HUES48 (cell line): ENCODE data around the gene NINL.

Source experiments
- H3K27ac ChIP-seq: one replicate; pipeline ENCODE4 v1.7.0; 2013; ENCODE audit warnings: low read depth, low read length, inconsistent platforms
- H3K27me3 ChIP-seq: 2 replicates; pipeline ENCODE4 v1.6.1; 2013; ENCODE audit warnings: mild to moderate bottlenecking, low read length; ENCODE audit not compliant: control insufficient read depth, insufficient read depth
- H3K36me3 ChIP-seq: 2 replicates; pipeline ENCODE4 v1.6.1; 2013; ENCODE audit warnings: low read length; ENCODE audit not compliant: control insufficient read depth, insufficient read depth
- H3K4me1 ChIP-seq: 2 replicates; pipeline ENCODE4 v1.6.1; 2013; ENCODE audit warnings: mild to moderate bottlenecking, low read length; ENCODE audit not compliant: control insufficient read depth, insufficient read depth
- H3K4me3 ChIP-seq: 2 replicates; pipeline ENCODE4 v1.5.1; 2013; ENCODE audit warnings: mild to moderate bottlenecking, low read depth, low read length
- H3K9ac ChIP-seq: 2 replicates; pipeline ENCODE4 v1.6.1; 2013; ENCODE audit warnings: mild to moderate bottlenecking, low read depth, low read length, moderate library complexity
- H3K9me3 ChIP-seq: 2 replicates; pipeline ENCODE4 v1.6.1; 2013; ENCODE audit warnings: low read length; ENCODE audit not compliant: control insufficient read depth, insufficient read depth

The NINL gene

GRCh38 chr20:25424536-25424935 lies 160.8 kb downstream of the NINL start:
- H3K9ac ChIP-seq, result no peak overlapping the region
- no peaks in the 10 kb centered on the region for H3K27me3 ChIP-seq
- H3K4me3 ChIP-seq, result no peak overlapping the region
- peaks cover 87% of the 10 kb centered on the region for H3K36me3 ChIP-seq
- H3K9me3 ChIP-seq, result no peaks in the 10 kb centered on the region
- no peak overlapping the region for H3K27ac ChIP-seq
- no peaks in the 10 kb centered on the region for H3K4me1 ChIP-seq

GRCh38 chr20:25422032-25422431 lies 163.3 kb downstream of the NINL start:
- H3K36me3 ChIP-seq, result peaks cover 95% of the 10 kb centered on the region
- no peak overlapping the region for H3K4me3 ChIP-seq
- H3K4me1 ChIP-seq, result no peaks in the 10 kb centered on the region

GRCh38 chr20:25421102-25421501 lies 164.2 kb downstream of the NINL start:
- no peak overlapping the region for H3K9ac ChIP-seq
- peaks cover 95% of the 10 kb centered on the region for H3K36me3 ChIP-seq
- H3K9me3 ChIP-seq, result no peaks in the 10 kb centered on the region
- no peak overlapping the region for H3K4me3 ChIP-seq
- no peak overlapping the region for H3K27ac ChIP-seq
- no peaks in the 10 kb centered on the region for H3K4me1 ChIP-seq
- no peaks in the 10 kb centered on the region for H3K27me3 ChIP-seq

More at GRCh38 chr20:25422032-25422431, 163.3 kb downstream of the NINL start:
- Histone ChIP-seq H3K9ac (no peak overlapping the region), H3K27me3 (no peaks in the 10 kb centered on the region), H3K9me3 (no peaks in the 10 kb centered on the region), H3K27ac (no peak overlapping the region)

GRCh38 chr20:25418776-25419175 lies 166.6 kb downstream of the NINL start:
- Histone ChIP-seq H3K9ac (no peak overlapping the region), H3K9me3 (no peaks in the 10 kb centered on the region), H3K4me3 (no peak overlapping the region), H3K4me1 (no peaks in the 10 kb centered on the region), H3K27ac (no peak overlapping the region), H3K27me3 (no peaks in the 10 kb centered on the region), H3K36me3 (peaks cover 94% of the 10 kb centered on the region)

- H3K4me1 ChIP-seq, result peaks cover 10% of the 10 kb centered on the region
- peaks cover 3% of the 10 kb centered on the region; the same call in 1 of the 2 replicates for H3K9me3 ChIP-seq
- H3K36me3 ChIP-seq, result peaks cover 33% of the 10 kb centered on the region
- H3K4me3 ChIP-seq, result peak overlapping the region; percentile 78
- H3K27me3 ChIP-seq, result no peaks in the 10 kb centered on the region
- H3K27ac ChIP-seq, result no peak overlapping the region
- H3K9ac ChIP-seq, result no peak overlapping the region; the same call in 1 of the 2 replicates
These were observed 176.4 kb downstream of the NINL start for GRCh38 chr20:25408890-25409289.

GRCh38 chr20:25408170-25408547 lies 177.2 kb downstream of the NINL start:
- Histone ChIP-seq H3K4me3 (peak overlapping the region; percentile 78), H3K9me3 (peaks cover 8% of the 10 kb centered on the region), H3K27ac (peak overlapping the region; percentile 96), H3K36me3 (peaks cover 26% of the 10 kb centered on the region), H3K27me3 (no peaks in the 10 kb centered on the region), H3K4me1 (peaks cover 10% of the 10 kb centered on the region), H3K9ac (peak overlapping the region; percentile 88)

GRCh38 chr20:25407311-25408169 lies 177.8 kb downstream of the NINL start, which contains the start of gene GINS1:
Gene GINS1, plus strand, starts transcription at chr20:25407673. Its CDS starts 148 bp downstream, at chr20:25407821.
- Histone ChIP-seq H3K36me3 (peaks cover 22% of the 10 kb centered on the region), H3K9me3 (peaks cover 14% of the 10 kb centered on the region), H3K4me1 (peaks cover 10% of the 10 kb centered on the region), H3K9ac (peak within 1 kb of the TSS; percentile 88), H3K4me3 (peak within 1 kb of the TSS; percentile 78), H3K27me3 (no peaks in the 10 kb centered on the region), H3K27ac (peak within 1 kb of the TSS; percentile 96)
